CD4-positive, alpha-beta T cell treated with Interleukin-15 for 4 hours (primary cell): ENCODE measurements around the gene PRICKLE2.

Source experiments
- DNase-seq: peaks from one replicate; pipeline ENCODE4 v3.0.0-alpha.2; 2020; ENCODE audit warnings: low spot score

Gene PRICKLE2

GRCh38 chr3:64046592-64046991 lies 178.7 kb downstream of the PRICKLE2 start:
- DNase-seq: no peak

GRCh38 chr3:64042952-64043351 lies 182.3 kb downstream of the PRICKLE2 start:
- DNase-seq: no peak
